DND-41 (cell line): ENCODE results near the gene DSN1.

Experiments
- ATAC-seq: fragments of 200-7000 bp; cut with Tn5 transposase; 3 replicates; pipeline ENCODE4 v1.9.1; 2021; ENCODE audit warnings: low read depth; ENCODE audit not compliant: insufficient read depth
- DNase-seq: peaks from one replicate; pipeline ENCODE4 v3.0.0-alpha.2; 2020
- H2AFZ ChIP-seq: 2 replicates; pipeline ENCODE4 v1.6.0; 2012; ENCODE audit warnings: low read depth, low read length
- H3K27ac ChIP-seq: 2 replicates; pipeline ENCODE4 v1.5.1; 2012; ENCODE audit warnings: low read length, inconsistent platforms
- H3K27me3 ChIP-seq: fragments of 200-600 bp; sonication (generic); 2 replicates; pipeline ENCODE4 v1.6.0; 2012; ENCODE audit warnings: low read length, mild to moderate bottlenecking, inconsistent platforms; ENCODE audit not compliant: insufficient read depth, poor library complexity
- H3K36me3 ChIP-seq: 2 replicates; pipeline ENCODE4 v1.5.1; 2012; ENCODE audit warnings: low read length, inconsistent platforms; ENCODE audit not compliant: insufficient read depth
- H3K4me1 ChIP-seq: 2 replicates; pipeline ENCODE4 v1.5.1; 2012; ENCODE audit warnings: mild to moderate bottlenecking, low read length; ENCODE audit not compliant: insufficient read depth
- H3K4me2 ChIP-seq: 2 replicates; pipeline ENCODE4 v1.6.0; 2012; ENCODE audit warnings: mild to moderate bottlenecking, moderate library complexity, low read length, inconsistent platforms; ENCODE audit not compliant: insufficient read depth
- H3K4me3 ChIP-seq, 2 experiments: fragments of 200-600 bp in 1 of 2; shearing (Covaris generic) in 1 of 2; 2 replicates each; pipeline ENCODE4 v1.5.1; 2012 to 2016; ENCODE audit warnings: inconsistent platforms in 2 of 2, low read length in 2 of 2, mild to moderate bottlenecking in 2 of 2, low read depth in 1 of 2, moderate library complexity in 1 of 2
- H3K79me2 ChIP-seq: 2 replicates; pipeline ENCODE4 v1.6.0; 2012; ENCODE audit warnings: low read length, inconsistent platforms; ENCODE audit not compliant: insufficient read depth
- H3K9ac ChIP-seq: 2 replicates; pipeline ENCODE4 v1.6.0; 2012; ENCODE audit warnings: low read depth, mild to moderate bottlenecking, inconsistent platforms, low read length, moderate library complexity
- H3K9me3 ChIP-seq: 2 replicates; pipeline ENCODE4 v1.5.1; 2012; ENCODE audit warnings: low read length, moderate library complexity, mild to moderate bottlenecking, inconsistent platforms; ENCODE audit not compliant: insufficient read depth, severe bottlenecking
- H4K20me1 ChIP-seq: 2 replicates; pipeline ENCODE4 v1.6.0; 2012; ENCODE audit warnings: low read length; ENCODE audit not compliant: insufficient read depth
- CTCF ChIP-seq: IDR thresholded peaks from 2 replicates; pipeline ENCODE4 v1.5.1; 2012; ENCODE audit warnings: borderline replicate concordance, low read length, moderate library complexity, mild to moderate bottlenecking; ENCODE audit not compliant: poor library complexity, severe bottlenecking; ENCODE audit errors: extremely low read depth
- EZH2 ChIP-seq: IDR thresholded peaks from 3 replicates; pipeline ENCODE4 v1.6.1; 2012; ENCODE audit warnings: borderline replicate concordance, low read depth, mild to moderate bottlenecking, moderate library complexity, low read length, inconsistent platforms; ENCODE audit not compliant: severe bottlenecking

Gene DSN1

GRCh38 chr20:36752582-36752981 is 21.0 kb downstream of the DSN1 start:
- ATAC-seq (no peak), DNase-seq (no peak)
- H4K20me1 ChIP-seq, result no peaks in the 10 kb centered on the region
- H3K27me3 ChIP-seq, result no peaks in the 10 kb centered on the region
- H3K4me1 ChIP-seq, result no peaks in the 10 kb centered on the region
- no peak overlapping the region for H2AFZ ChIP-seq
- peaks cover 63% of the 10 kb centered on the region for H3K36me3 ChIP-seq
- no peak for TF ChIP-seq EZH2
- no peak for TF ChIP-seq CTCF
- no peak overlapping the region for H3K4me2 ChIP-seq
- H3K9ac ChIP-seq, result no peak overlapping the region
- H3K27ac ChIP-seq, result no peak overlapping the region
- no peaks in the 10 kb centered on the region for H3K9me3 ChIP-seq
- no peaks in the 10 kb centered on the region for H3K79me2 ChIP-seq
- no peak overlapping the region for H3K4me3 ChIP-seq

GRCh38 chr20:36745927-36746659 is 27.5 kb downstream of the DSN1 start, which contains the start of gene NDRG3:
Gene NDRG3, minus strand, starts transcription at chr20:36746090. Its CDS starts 24,355 bp downstream, at chr20:36721735.
- Histone ChIP-seq H2AFZ (peak within 1 kb of the TSS; percentile 98), H3K4me1 (peaks cover 28% of the 10 kb centered on the region)

GRCh38 chr20:36745234-36745926 is 28.2 kb downstream of the DSN1 start:
- peak overlapping the region; percentile 37 to 77; a peak in 3 of 4 replicates for H3K4me3 ChIP-seq
- peak overlapping the region; percentile 68 for H3K9ac ChIP-seq
- H3K27me3 ChIP-seq, result no peaks in the 10 kb centered on the region
- H3K9me3 ChIP-seq, result no peaks in the 10 kb centered on the region
- ATAC-seq, result peak; percentile 50
- H3K27ac ChIP-seq, result peak overlapping the region; percentile 21; the same call in 1 of the 2 replicates
- H3K36me3 ChIP-seq, result peaks cover 3% of the 10 kb centered on the region; the same call in 1 of the 2 replicates
- peaks cover 20% of the 10 kb centered on the region for H3K79me2 ChIP-seq
- TF ChIP-seq EZH2 (no peak), CTCF (peak; percentile 43)
- peak overlapping the region; percentile 81 for H2AFZ ChIP-seq
- H3K4me2 ChIP-seq, result peak overlapping the region; percentile 83
- DNase-seq, result no peak
- H3K4me1 ChIP-seq, result peaks cover 28% of the 10 kb centered on the region
- no peaks in the 10 kb centered on the region for H4K20me1 ChIP-seq

More at GRCh38 chr20:36745927-36746659, 27.5 kb downstream of the DSN1 start, which contains the start of gene NDRG3:
- TF ChIP-seq EZH2, result no peak
- TF ChIP-seq CTCF, result peak; percentile 31
- Histone ChIP-seq H3K4me2 (peak within 1 kb of the TSS; percentile 91), H3K36me3 (peaks cover 3% of the 10 kb centered on the region; the same call in 1 of the 2 replicates), H3K9ac (peak within 1 kb of the TSS; percentile 68), H3K4me3 (peak within 1 kb of the TSS; percentile 40 to 77), H3K79me2 (peaks cover 20% of the 10 kb centered on the region), H4K20me1 (no peaks in the 10 kb centered on the region), H3K27me3 (no peaks in the 10 kb centered on the region), H3K27ac (peak within 1 kb of the TSS; percentile 86), H3K9me3 (no peaks in the 10 kb centered on the region)
- DNase-seq, result peak; percentile 97
- ATAC-seq, result peak; percentile 97
